M059J (cell line): ENCODE results near the gene TSHZ1. TPM values are rescaled to one million over a fixed set of nuclear protein-coding genes. Genes with fewer than 3 reads are reported as not detected.
"Not testable (repeated sequence)": the region's sequence is repeated elsewhere in the genome, so short reads cannot be mapped to it uniquely, and the experiment has no call there.

Experiments used
- DNase-seq: peaks from one replicate; pipeline ENCODE4 v3.0.0-alpha.2; 2012; ENCODE audit warnings: low read depth
- total RNA-seq: library from RNA; depleted of rRNA; stranded (reverse); fragments of >200 nt; shearing (Covaris generic); gene quantifications from 2 replicates; pipeline ENCODE4 v1.2.3, GENCODE V29; 2014

Gene TSHZ1
- total RNA-seq, 1 experiment from 2014 or later: 5.9 TPM

- DNase-seq: no peak
Measured at GRCh38 chr18:75183973-75184493, 26.6 kb upstream of the TSHZ1 start.

DNA sequence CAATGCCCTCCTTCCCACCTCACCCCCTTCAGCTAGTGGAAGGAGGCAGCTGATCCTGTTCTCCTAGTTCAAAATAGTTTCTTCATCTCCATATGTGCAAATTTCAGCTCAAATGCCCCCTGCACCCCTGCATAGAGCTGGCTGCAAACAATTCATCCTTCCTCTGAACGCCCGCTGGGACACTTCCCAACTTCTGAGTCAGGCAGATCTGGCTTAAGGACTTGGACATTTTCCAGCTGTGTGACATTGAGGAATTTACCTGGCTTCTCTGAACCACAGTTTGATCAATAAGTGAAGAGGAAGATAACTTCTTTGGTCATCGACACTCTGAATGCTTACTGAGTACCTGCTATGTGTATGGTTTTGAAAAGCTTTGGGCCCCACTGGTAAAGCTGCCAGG, 25.1 kb upstream of the TSHZ1 start:
- DNase-seq: no peak

- DNase-seq: not testable (repeated sequence)
Measured at GRCh38 chr18:75187702-75188101, 22.9 kb upstream of the TSHZ1 start.

DNA sequence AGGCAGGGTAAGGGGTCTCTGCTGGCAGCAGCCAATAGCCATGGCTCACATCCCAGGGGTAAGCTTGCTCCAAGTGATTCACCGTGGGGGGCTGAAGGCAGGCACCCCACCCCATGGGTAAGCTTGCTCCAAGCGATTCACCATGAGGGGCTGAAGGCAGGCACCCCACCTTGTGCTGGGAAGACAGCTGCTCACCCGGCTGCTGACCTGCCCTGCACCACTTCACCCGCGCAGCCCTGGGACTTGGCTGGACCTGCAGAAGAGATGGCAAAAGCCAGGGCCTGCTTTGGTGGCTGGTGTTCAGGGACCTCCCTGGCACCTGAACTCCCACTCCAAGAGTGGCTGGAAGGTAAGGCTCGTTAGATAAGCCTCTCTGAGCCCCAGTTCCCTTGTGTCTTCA, 20.9 kb upstream of the TSHZ1 start:
- no peak for DNase-seq

DNA sequence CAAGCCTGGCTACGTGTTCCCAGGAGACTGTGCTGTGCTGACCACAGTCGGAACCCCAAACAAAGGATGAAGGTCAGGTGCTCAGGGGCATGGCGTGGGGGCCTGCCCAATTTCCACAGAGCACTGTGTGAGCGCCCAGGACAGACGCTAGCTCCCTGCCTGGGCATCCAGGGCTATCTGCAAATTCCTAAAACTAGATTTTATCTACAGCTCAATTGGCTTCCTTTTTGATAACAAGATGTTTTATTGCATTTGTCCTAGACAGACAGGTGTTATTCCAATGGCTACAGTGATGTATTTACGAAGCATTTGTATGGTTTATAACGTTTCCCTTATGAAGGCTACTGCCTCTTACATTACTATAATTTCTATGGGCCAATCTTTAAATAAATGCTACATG, 17.7 kb upstream of the TSHZ1 start:
- DNase-seq: no peak

DNA sequence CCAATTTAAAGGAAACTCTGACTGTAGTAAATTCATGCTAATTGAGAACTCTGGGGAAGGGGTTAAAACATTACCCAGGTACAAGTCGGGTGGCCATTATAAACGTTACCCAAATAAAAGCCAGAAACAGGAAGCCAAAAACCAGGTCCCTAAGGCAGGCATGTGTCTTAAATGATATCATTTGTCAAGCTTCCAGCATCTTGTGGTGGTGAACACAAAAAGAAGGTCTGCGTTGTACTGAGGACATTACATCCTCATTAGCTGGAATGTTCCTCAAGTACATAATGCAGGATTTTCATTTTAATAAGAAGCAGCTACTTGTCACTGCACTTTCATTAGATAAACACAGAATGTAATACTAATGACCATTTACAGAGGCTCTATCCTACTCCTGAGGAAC, 12.6 kb upstream of the TSHZ1 start:
- peak; percentile 48 for DNase-seq

DNA sequence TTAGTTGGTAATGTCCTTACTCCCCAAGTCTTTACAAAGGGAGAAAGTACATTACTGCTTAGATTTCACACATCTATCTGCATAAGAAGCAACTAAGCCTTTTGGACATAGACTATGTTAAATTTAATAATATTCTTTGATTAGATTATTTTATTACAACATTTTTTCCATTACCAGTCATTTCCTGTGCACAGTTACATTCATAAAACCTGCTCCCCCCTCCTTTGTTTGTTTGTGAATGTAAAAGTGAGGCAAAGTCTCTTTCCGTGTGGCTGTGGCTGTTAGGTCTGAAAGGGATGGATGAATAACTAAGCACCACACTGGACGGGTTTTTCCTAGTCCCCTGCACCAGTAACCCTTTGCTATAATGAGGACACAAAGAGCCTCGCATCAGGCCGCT, 11.3 kb upstream of the TSHZ1 start:
- peak; percentile 22 for DNase-seq

DNA sequence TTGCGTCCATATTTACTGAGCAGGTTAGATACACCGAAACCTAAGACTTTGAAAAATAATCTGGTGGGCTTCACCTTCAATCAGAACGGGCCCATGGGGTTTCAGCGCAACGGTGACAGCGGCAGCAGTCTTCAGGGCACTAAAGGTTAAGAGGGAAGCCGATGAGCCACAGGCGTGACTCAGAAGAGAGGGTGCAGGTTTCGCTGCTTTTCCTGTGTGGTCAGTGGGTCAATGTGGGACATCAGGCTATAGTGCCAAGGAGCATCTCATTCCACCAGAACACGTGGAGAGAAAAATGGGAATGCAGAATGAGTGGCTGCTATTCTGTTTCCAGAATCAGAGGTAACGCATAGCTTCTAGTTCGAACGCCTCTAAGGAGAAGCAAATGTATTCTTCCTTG, 10.5 kb upstream of the TSHZ1 start:
- DNase-seq: no peak

- DNase-seq: no peak
Measured at GRCh38 chr18:75200605-75201280, 9.9 kb upstream of the TSHZ1 start.

DNA sequence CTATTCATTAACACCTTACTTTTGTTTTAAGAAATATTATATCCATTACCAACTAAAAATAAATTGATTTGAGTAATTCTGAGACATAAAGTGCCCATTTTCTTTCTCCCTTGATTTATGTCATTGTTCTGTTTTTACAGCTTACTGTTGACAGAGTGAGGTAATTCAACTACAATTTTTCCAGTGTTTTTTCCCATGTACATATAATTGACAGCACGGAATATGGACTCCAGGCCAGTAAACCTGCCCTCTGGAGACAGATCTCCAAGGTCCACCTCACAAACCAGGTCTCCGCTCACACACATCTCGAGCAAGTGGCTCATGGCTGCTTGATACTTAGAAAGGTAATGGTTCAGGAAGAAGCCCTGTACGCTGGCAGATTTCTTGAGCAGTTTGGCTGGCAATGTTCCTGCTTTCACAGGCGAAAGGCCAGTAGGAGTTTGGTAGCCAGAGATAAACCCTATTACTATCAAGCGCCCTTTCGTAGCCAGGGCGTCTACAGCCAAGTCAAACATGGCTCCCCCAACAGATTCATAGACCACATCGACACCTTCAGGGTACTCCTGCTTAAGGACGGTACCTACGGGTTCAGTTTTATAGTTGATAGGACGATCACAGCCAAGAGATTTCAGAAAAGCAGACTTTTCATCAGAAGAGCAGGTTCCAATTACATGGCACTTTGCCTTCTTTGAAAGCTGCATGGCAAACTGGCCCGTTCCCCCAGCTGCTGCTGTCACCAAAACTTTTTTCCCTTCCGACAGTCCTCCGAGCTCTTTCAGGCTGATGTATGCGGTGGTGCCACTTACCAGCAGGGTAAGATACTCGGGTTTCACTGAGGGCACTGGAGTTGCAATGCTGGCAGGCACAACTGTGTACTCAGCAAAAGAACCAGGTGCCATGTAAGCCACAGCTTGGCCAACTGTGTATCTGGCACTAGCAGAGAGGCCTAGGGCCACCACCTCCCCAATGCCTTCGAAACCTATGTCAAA, 9.0 kb upstream of the TSHZ1 start:
- DNase-seq: no peak

- no peak for DNase-seq
Measured at GRCh38 chr18:75202696-75203365, 7.8 kb upstream of the TSHZ1 start.

- DNase-seq: no peak
Measured at GRCh38 chr18:75203416-75204268, 7.0 kb upstream of the TSHZ1 start.

DNA sequence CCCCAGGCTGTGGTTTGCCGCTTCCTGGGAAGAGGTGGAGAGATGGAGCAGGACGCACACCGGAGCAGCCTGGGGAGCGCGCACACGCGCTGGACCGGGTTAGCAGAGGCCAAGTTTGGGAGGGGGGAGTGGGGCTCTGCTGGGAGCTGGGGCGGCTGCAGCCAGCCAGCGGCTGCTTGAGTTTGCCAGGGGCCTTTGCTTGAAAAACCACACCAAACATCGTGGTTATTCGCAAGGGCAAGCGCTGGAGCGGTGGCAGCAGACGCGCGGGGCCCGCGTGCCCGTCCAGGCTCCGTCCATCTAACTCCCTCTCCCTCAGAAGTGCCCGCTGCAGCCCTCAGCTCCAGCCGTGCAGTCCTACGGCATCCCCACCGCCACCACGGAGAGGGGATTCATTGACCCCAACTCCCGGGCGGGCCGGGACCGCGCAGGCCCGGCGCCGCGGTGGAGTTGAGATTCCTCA, 6.3 kb upstream of the TSHZ1 start:
- no peak for DNase-seq

DNA sequence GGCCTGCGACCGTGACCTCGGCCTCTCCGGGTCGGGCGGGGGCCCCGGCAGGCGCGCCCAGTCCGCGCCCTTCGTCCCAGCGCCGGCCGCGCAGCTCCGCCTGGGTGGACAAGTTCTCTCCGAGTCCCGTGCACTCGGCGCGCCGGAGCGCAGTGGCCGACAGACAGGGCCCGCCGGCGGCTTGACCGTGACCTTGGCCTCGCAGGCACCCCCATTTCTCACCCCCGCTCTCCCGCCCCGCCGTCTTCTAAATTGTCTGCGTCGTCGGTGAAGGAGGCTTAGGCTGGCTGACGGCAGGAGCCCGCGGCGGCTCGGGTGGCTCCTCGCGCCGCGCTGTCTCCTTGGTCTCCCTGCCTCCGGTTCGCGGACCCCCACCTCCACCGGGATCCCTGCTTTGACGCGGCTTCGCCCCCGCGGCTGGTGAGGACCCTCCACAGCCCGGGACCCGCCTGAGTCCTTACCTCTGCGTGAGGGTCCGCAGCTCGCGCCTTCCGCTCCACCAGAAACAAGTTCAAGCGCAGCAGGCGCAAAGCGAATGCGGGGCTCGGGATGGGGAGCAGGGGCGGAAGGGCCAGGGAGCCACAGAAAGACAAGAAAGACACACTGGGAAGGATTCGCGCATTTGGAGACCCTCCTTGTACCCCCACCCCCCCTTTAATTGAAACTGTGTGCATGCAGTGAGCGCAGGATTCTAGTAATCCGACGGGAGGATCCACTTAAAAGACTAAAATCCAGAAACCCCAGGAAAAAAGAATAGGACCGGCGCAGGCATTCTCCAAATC, 5.7 kb upstream of the TSHZ1 start:
- DNase-seq: no peak

GRCh38 chr18:75205514-75206132, 5.0 kb upstream of the TSHZ1 start:
- DNase-seq: no peak

GRCh38 chr18:75206452-75207309, 3.9 kb upstream of the TSHZ1 start:
- DNase-seq: no peak

DNA sequence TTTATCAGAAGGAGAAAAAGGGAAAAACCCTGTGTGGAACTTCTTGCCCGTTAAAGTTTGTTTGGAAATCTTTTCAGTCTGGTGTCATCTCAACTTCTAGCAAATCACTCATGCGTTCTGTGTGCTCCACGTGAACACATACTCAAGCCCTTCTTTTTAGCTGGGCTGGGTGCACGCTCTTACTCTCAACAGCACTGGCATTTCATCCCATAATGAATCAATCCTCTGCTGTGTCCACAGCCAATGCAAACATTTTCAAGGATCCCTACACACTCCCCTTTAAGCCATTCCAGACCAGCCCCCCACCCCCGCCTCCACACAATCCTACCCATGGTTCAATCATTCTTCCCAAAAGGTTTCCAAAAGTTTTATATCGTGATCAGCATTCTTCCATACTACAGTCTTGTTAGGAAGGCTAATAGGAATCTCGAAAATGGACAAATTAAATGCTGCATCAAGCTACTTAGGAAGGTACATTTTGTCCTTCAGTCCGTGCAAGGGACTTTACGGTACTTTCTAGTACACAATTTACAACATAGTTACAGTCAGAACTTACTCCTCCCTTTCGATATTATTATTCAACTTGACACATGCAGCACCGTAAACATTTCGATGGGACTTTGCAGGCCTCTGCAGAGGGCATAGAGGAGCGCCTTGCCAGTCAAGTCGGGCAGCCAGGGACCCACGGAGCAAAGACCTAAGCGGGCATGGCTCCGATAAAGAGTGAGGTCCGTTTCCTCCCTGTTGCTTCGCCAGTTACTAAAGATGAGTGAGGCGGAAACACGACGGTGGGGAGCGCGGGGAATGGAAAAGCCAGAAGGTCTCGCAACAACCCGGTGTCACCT, 3.1 kb upstream of the TSHZ1 start:
- peak; percentile 22 for DNase-seq
